H1 (cell line): ENCODE data around the gene SIRT5. TPM values are rescaled to one million over a fixed set of nuclear protein-coding genes. Genes with fewer than 3 reads are reported as not detected.

Experiments
- CTCF ChIA-PET: fragments of 300-600 bp; sonication (Branson Sonifier 250); formaldehyde crosslinking; loops from one replicate; lab custom pipeline; 2021; ENCODE audit not compliant: partially characterized antibody; lab: Charles Lee
- POLR2A ChIA-PET: fragments of 300-600 bp; sonication (Branson Sonifier 250); formaldehyde crosslinking; loops from one replicate; lab custom pipeline; 2021; ENCODE audit warnings: inconsistent platforms; ENCODE audit not compliant: partially characterized antibody; lab: Charles Lee
- DNase-seq, 2 experiments: peaks; one replicate each; pipeline versions ENCODE4 v3.0.0 to v3.0.0-alpha.2; 2010 to 2022; ENCODE audit warnings: low spot score in 2 of 2, low read depth in 1 of 2, mixed read lengths in 1 of 2
- FAIRE-seq: peaks from 2 replicates; lab custom pipeline; 2011; peaks lifted over from hg19 to GRCh38; lab: Jason Lieb, UNC
- H2AFZ ChIP-seq: 2 replicates; pipeline ENCODE4 v1.8.1; 2012; ENCODE audit warnings: low read length, inconsistent platforms
- H2AK5ac ChIP-seq: 2 replicates; pipeline ENCODE4 v1.6.1; 2013; ENCODE audit warnings: low read depth, low read length
- H2BK120ac ChIP-seq: replicated peaks from 2 replicates; pipeline ENCODE3; 2013; ENCODE audit warnings: low read depth, low read length, inconsistent platforms
- H2BK12ac ChIP-seq: 2 replicates; pipeline ENCODE4 v1.6.1; 2013; ENCODE audit warnings: low read depth, low read length
- H2BK15ac ChIP-seq: 2 replicates; pipeline ENCODE4 v1.6.1; 2013; ENCODE audit warnings: low read length
- H2BK20ac ChIP-seq: 2 replicates; pipeline ENCODE4 v1.6.1; 2013; ENCODE audit warnings: low read length
- H2BK5ac ChIP-seq: 2 replicates; pipeline ENCODE4 v1.6.1; 2013; ENCODE audit warnings: low read depth, low read length
- H3K14ac ChIP-seq: 2 replicates; pipeline ENCODE4 v1.6.1; 2013; ENCODE audit warnings: inconsistent platforms; ENCODE audit not compliant: insufficient read length
- H3K18ac ChIP-seq: 2 replicates; pipeline ENCODE4 v1.6.1; 2013; ENCODE audit warnings: low read length; ENCODE audit errors: extremely low read depth
- H3K23ac ChIP-seq: 2 replicates; pipeline ENCODE4 v1.6.1; 2013; ENCODE audit warnings: inconsistent platforms; ENCODE audit not compliant: insufficient read length
- H3K23me2 ChIP-seq: 2 replicates; pipeline ENCODE4 v1.6.1; 2013; ENCODE audit warnings: low read depth, low read length
- H3K27ac ChIP-seq: 2 replicates; pipeline ENCODE4 v1.6.1; 2011; ENCODE audit warnings: low read depth, low read length, inconsistent platforms
- H3K27me3 ChIP-seq, 4 experiments: replicated peaks in 1 of 4; 1 replicate in 1 of 4; 2 replicates in 3 of 4; pipeline versions ENCODE4 v1.6.1 to v1.8.1; 2011 to 2013; ENCODE audit warnings: low read length in 3 of 4, mild to moderate bottlenecking in 3 of 4, inconsistent platforms in 2 of 4, mixed read lengths in 2 of 4, moderate library complexity in 1 of 4; ENCODE audit not compliant: control insufficient read depth in 3 of 4, insufficient read depth in 3 of 4; ENCODE audit errors: extremely low read depth in 1 of 4
- H3K36me3 ChIP-seq, 4 experiments: 2 replicates each; pipeline versions ENCODE4 v1.6.1 to v1.8.1; 2011 to 2013; ENCODE audit warnings: mild to moderate bottlenecking in 4 of 4, low read length in 3 of 4, moderate library complexity in 2 of 4, control low read depth in 1 of 4, inconsistent platforms in 1 of 4; ENCODE audit not compliant: insufficient read depth in 4 of 4, control insufficient read depth in 2 of 4
- H3K4ac ChIP-seq: replicated peaks from 2 replicates; pipeline ENCODE3; 2013; ENCODE audit warnings: low read length, low read depth, mixed read lengths, inconsistent platforms; ENCODE audit not compliant: insufficient read length
- H3K4me1 ChIP-seq, 4 experiments: replicated peaks in 1 of 4; 1 replicate in 1 of 4; 2 replicates in 3 of 4; pipeline versions ENCODE4 v1.6.1 to v1.8.1; 2011 to 2013; ENCODE audit warnings: low read length in 3 of 4, inconsistent platforms in 2 of 4, mixed read lengths in 1 of 4; ENCODE audit not compliant: insufficient read depth in 4 of 4, control insufficient read depth in 3 of 4
- H3K4me2 ChIP-seq, 2 experiments: 2 replicates each; pipeline versions ENCODE4 v1.6.1 to v1.8.1; 2011 to 2013; ENCODE audit warnings: low read depth in 2 of 2, low read length in 2 of 2, control low read depth in 1 of 2, inconsistent platforms in 1 of 2, mild to moderate bottlenecking in 1 of 2; ENCODE audit not compliant: insufficient read depth in 1 of 2
- H3K4me3 ChIP-seq, 4 experiments: fragments of 200-600, 300-600 bp in 1 of 4; sonication (generic), shearing (Covaris generic), sonication (Bioruptor Twin) in 1 of 4; 2 replicates each; pipeline versions ENCODE4 v1.5.1 to v1.8.1; 2011 to 2016; ENCODE audit warnings: low read length in 4 of 4, low read depth in 3 of 4, control low read depth in 2 of 4, inconsistent platforms in 2 of 4, mild to moderate bottlenecking in 2 of 4, mixed read lengths in 1 of 4, moderate library complexity in 1 of 4; ENCODE audit not compliant: insufficient read depth in 2 of 4; ENCODE audit errors: extremely low read depth in 1 of 4
- H3K56ac ChIP-seq: replicated peaks from 2 replicates; pipeline ENCODE3; 2013; ENCODE audit warnings: low read depth, mild to moderate bottlenecking, mixed read lengths, low read length, inconsistent platforms; ENCODE audit not compliant: insufficient read length
- H3K79me1 ChIP-seq: 2 replicates; pipeline ENCODE4 v1.6.1; 2013; ENCODE audit warnings: low read depth, low read length, control low read depth
- H3K79me2 ChIP-seq, 2 experiments: 2 replicates each; pipeline versions ENCODE4 v1.6.1 to v1.8.1; 2012 to 2013; ENCODE audit warnings: low read length in 2 of 2, mild to moderate bottlenecking in 2 of 2, inconsistent platforms in 1 of 2; ENCODE audit not compliant: insufficient read depth in 2 of 2, control insufficient read depth in 1 of 2
- H3K9ac ChIP-seq, 4 experiments: replicated peaks in 1 of 4; 1 replicate in 1 of 4; 2 replicates in 3 of 4; pipeline versions ENCODE4 v1.6.1 to v1.8.1; 2011 to 2013; ENCODE audit warnings: low read depth in 3 of 4, low read length in 3 of 4, control low read depth in 2 of 4, mild to moderate bottlenecking in 2 of 4, moderate library complexity in 2 of 4, inconsistent platforms in 1 of 4; ENCODE audit errors: extremely low read depth in 1 of 4
- H3K9me3 ChIP-seq, 2 experiments: 2 replicates each; pipeline versions ENCODE4 v1.6.1 to v1.8.1; 2012 to 2013; ENCODE audit warnings: mild to moderate bottlenecking in 2 of 2, moderate library complexity in 2 of 2, control low read depth in 1 of 2, inconsistent platforms in 1 of 2, low read depth in 1 of 2, low read length in 1 of 2, mixed read lengths in 1 of 2; ENCODE audit not compliant: insufficient read depth in 2 of 2
- H4K20me1 ChIP-seq, 2 experiments: replicated peaks in 1 of 2; 2 replicates each; pipeline versions ENCODE3 to v1.8.1; 2011 to 2013; ENCODE audit warnings: inconsistent platforms in 2 of 2, low read length in 2 of 2, mild to moderate bottlenecking in 1 of 2; ENCODE audit not compliant: insufficient read depth in 2 of 2, control insufficient read depth in 1 of 2
- H4K5ac ChIP-seq: 2 replicates; pipeline ENCODE4 v1.6.1; 2013; ENCODE audit warnings: low read length, low read depth, mixed read lengths, inconsistent platforms; ENCODE audit not compliant: insufficient read length
- H4K8ac ChIP-seq: 2 replicates; pipeline ENCODE4 v1.8.0; 2013; ENCODE audit warnings: mild to moderate bottlenecking, moderate library complexity, low read length, inconsistent platforms; ENCODE audit not compliant: insufficient read depth; ENCODE audit errors: extremely low read depth
- H4K91ac ChIP-seq: replicated peaks from 2 replicates; pipeline ENCODE3; 2013; ENCODE audit warnings: low read length, mixed read lengths, inconsistent platforms; ENCODE audit not compliant: insufficient read length
- BACH1 ChIP-seq: IDR thresholded peaks from 2 replicates; pipeline ENCODE4 v1.6.1; 2012; ENCODE audit warnings: low read length, improper control_type of control experiment
- CBX8 ChIP-seq: fragments of 300-800, 300-1000 bp; sonication (generic); IDR thresholded peaks from 2 replicates; pipeline ENCODE4 v1.7.1; 2016; ENCODE audit warnings: low read depth, low read length, borderline replicate concordance
- CHD1 ChIP-seq: IDR thresholded peaks from 2 replicates; pipeline ENCODE4 v1.6.1; 2012; ENCODE audit warnings: low read depth, low read length, improper control_type of control experiment
- GABPA ChIP-seq: IDR thresholded peaks from 2 replicates; pipeline ENCODE4 v1.6.1; 2011; ENCODE audit warnings: mild to moderate bottlenecking, low read length, moderate library complexity, borderline replicate concordance; ENCODE audit not compliant: insufficient read depth
- JUND ChIP-seq: IDR thresholded peaks from 2 replicates; pipeline ENCODE4 v1.6.1; 2011; ENCODE audit warnings: mild to moderate bottlenecking, improper control_type of control experiment, low read length
- KDM4A ChIP-seq: IDR thresholded peaks from one replicate; pipeline ENCODE4 v1.7.1; 2012; ENCODE audit warnings: low read depth, mild to moderate bottlenecking, moderate library complexity, low read length, inconsistent platforms; ENCODE audit not compliant: severe bottlenecking
- KDM5A ChIP-seq: fragments of 200-600 bp; IDR thresholded peaks from 2 replicates; pipeline ENCODE4 v1.7.1; 2012; ENCODE audit warnings: mild to moderate bottlenecking, low read length, inconsistent platforms, mixed read lengths
- SIX5 ChIP-seq: IDR thresholded peaks from 2 replicates; pipeline ENCODE4 v1.6.1; 2011; ENCODE audit warnings: mild to moderate bottlenecking, low read depth, low read length
- SP1 ChIP-seq: IDR thresholded peaks from 2 replicates; pipeline ENCODE4 v1.6.1; 2011; ENCODE audit warnings: low read depth, low read length
- SRF ChIP-seq: IDR thresholded peaks from 2 replicates; pipeline ENCODE4 v1.6.1; 2011; ENCODE audit warnings: mild to moderate bottlenecking, low read depth, low read length, moderate library complexity
- WGBS, 2 experiments: shearing (Covaris generic) in 1 of 2; methylation state at CpG; one replicate each; pipeline versions ENCODE4 v1.1.6 to v1.1.7; 2013 to 2015; ENCODE audit warnings: low lambda C conversion rate in 2 of 2, mixed read lengths in 2 of 2, inconsistent platforms in 1 of 2, low coverage in 1 of 2, missing lambda C conversion rate in 1 of 2; ENCODE audit not compliant: insufficient replicate concordance in 2 of 2, insufficient coverage in 1 of 2, insufficient read length in 1 of 2; ENCODE audit errors: extremely low coverage in 1 of 2, missing lambda C conversion rate in 1 of 2; 5-methylcytosine and 5-hydroxymethylcytosine counted together
- polyA plus RNA-seq, 7 experiments: library from polyadenylated mRNA; depleted of rRNA in 3 of 7; stranded (reverse) in 5 of 7; unstranded in 2 of 7; fragments of >200 nt in 5 of 7; fragments of 200-250 nt in 2 of 7; gene quantifications; 1 replicate in 5 of 7; 2 replicates in 1 of 7; 4 replicates in 1 of 7; pipeline versions ENCODE4 v1.2.1 to v1.2.3, GENCODE V29; 2011 to 2013; ENCODE audit warnings: missing spikeins in 2 of 7, mixed read lengths in 2 of 7
- total RNA-seq: library from RNA; stranded (reverse); fragmentation: NEBNext Ultra II Directional; extraction: Animal tissue kit (Norgen Biotek cat#: 25700); gene quantifications from 2 replicates; pipeline ENCODE4 v1.2.1, GENCODE V29; 2021
- TF ChIP-seq, protein P1 (sequence below): IDR thresholded peaks from 2 replicates; pipeline ENCODE4 v1.6.1; 2012; ENCODE audit warnings: low read length, inconsistent platforms
- TF ChIP-seq, protein P2 (sequence below): IDR thresholded peaks from 2 replicates; pipeline ENCODE4 v1.6.1; 2011; ENCODE audit warnings: low read depth, mild to moderate bottlenecking, low read length; ENCODE audit not compliant: insufficient read depth

The SIRT5 gene
- total and polyA plus RNA-seq, 2 of the 8 experiments (the other 6 are each of a cell fraction or from before 2014, with no cell fraction given) = 7.4 to 14.7 TPM

DNA sequence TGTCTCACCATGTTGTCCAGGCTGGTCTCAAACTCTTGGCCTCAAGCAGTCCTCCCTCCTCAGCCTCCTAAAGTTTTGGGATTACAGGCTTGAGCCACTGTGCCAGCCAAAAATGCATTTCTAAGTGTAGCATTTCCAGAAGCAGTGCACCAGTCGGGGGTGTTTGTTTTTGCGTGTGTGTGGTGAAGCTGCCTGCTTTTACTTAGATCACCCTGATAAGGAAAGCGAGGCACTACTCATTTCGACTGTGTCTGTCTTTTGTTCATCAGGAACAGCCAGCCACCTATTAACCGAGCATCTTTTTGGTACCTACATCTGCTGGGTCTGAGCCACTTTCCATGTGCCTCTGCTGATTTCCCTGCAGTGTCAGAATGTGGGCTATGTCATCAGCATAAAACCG is 18.7 kb downstream of the SIRT5 start:
- peaks cover 6% of the 10 kb centered on the region; the same call in 1 of the 2 replicates for H3K23me2 ChIP-seq
- H4K8ac ChIP-seq = no peak overlapping the region
- no peak overlapping the region for H3K4me3 ChIP-seq
- no peaks in the 10 kb centered on the region for H3K9me3 ChIP-seq
- peaks cover 0 to 7% of the 10 kb centered on the region in 2 experiments for H4K20me1 ChIP-seq
- no peak overlapping the region for H2BK120ac ChIP-seq
- no peak overlapping the region for H3K27ac ChIP-seq
- H3K79me1 ChIP-seq = 0 out of 2 replicates have a peak, but pooled peaks cover 3% of the 10 kb centered on the region
- no peak for DNase-seq
- ChIA-PET POLR2A (interaction anchor here (1.7 to 3.6 kb wide), 3 partner anchors 11 to 22 kb away, joined by 5 to 14 read pairs (median 13); partner anchors contain the start of genes NOL7 and SIRT5), CTCF (interaction anchor here (0.5 to 2.7 kb wide), 5 partner anchors 18 to 261 kb away, joined by 3 to 13 read pairs (median 5); partner anchors contain the start of gene SIRT5)
- H3K79me2 ChIP-seq = no peaks in the 10 kb centered on the region
- H2BK20ac ChIP-seq = no peak overlapping the region
- no peaks in the 10 kb centered on the region for H3K27me3 ChIP-seq
- no peak overlapping the region for H4K91ac ChIP-seq
- no peak overlapping the region for H3K4ac ChIP-seq
- H3K56ac ChIP-seq = no peak overlapping the region
- no peak overlapping the region for H3K4me2 ChIP-seq
- no peaks in the 10 kb centered on the region; a peak in 1 of 7 replicates for H3K4me1 ChIP-seq
- WGBS, 2 experiments = 83% methylated on average over 6 of the region's 6 CpGs; no CpG with 5 or more reads in 1 of the 2 experiments
- peaks cover 0 to 30% (median 3%) of the 10 kb centered on the region in 4 experiments; a peak in 3 of 8 replicates for H3K36me3 ChIP-seq
- H2AFZ ChIP-seq = no peak overlapping the region
- no peak overlapping the region for H2BK5ac ChIP-seq
- no peak overlapping the region for H3K9ac ChIP-seq
- no peak overlapping the region for H2BK15ac ChIP-seq
- H3K23ac ChIP-seq = no peak overlapping the region
- H3K14ac ChIP-seq = no peak overlapping the region
- no peak overlapping the region for H2BK12ac ChIP-seq
- H4K5ac ChIP-seq = no peak overlapping the region
- H3K18ac ChIP-seq = no peak overlapping the region
- no peak overlapping the region for H2AK5ac ChIP-seq
- no peak for FAIRE-seq
- TF ChIP-seq CHD1 (no peak), CBX8 (no peak), JUND (no peak), KDM5A (no peak), BACH1 (no peak), KDM4A (no peak), SP1 (no peak), GABPA (no peak), SRF (no peak), SIX5 (no peak)
- TF ChIP-seq, protein P1, sequence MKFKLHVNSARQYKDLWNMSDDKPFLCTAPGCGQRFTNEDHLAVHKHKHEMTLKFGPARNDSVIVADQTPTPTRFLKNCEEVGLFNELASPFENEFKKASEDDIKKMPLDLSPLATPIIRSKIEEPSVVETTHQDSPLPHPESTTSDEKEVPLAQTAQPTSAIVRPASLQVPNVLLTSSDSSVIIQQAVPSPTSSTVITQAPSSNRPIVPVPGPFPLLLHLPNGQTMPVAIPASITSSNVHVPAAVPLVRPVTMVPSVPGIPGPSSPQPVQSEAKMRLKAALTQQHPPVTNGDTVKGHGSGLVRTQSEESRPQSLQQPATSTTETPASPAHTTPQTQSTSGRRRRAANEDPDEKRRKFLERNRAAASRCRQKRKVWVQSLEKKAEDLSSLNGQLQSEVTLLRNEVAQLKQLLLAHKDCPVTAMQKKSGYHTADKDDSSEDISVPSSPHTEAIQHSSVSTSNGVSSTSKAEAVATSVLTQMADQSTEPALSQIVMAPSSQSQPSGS = no peak
- TF ChIP-seq, protein P2, sequence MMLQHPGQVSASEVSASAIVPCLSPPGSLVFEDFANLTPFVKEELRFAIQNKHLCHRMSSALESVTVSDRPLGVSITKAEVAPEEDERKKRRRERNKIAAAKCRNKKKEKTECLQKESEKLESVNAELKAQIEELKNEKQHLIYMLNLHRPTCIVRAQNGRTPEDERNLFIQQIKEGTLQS = no peak
